ENCODE data around the gene SLIT1.

Gene SLIT1

GRCh38 chr10:96984541-96985131 is 201.1 kb downstream of the SLIT1 start:
- no peak for DNase-seq (ENCODE audit: low read depth in 2 of 2, low spot score in 1 of 2)

DNA sequence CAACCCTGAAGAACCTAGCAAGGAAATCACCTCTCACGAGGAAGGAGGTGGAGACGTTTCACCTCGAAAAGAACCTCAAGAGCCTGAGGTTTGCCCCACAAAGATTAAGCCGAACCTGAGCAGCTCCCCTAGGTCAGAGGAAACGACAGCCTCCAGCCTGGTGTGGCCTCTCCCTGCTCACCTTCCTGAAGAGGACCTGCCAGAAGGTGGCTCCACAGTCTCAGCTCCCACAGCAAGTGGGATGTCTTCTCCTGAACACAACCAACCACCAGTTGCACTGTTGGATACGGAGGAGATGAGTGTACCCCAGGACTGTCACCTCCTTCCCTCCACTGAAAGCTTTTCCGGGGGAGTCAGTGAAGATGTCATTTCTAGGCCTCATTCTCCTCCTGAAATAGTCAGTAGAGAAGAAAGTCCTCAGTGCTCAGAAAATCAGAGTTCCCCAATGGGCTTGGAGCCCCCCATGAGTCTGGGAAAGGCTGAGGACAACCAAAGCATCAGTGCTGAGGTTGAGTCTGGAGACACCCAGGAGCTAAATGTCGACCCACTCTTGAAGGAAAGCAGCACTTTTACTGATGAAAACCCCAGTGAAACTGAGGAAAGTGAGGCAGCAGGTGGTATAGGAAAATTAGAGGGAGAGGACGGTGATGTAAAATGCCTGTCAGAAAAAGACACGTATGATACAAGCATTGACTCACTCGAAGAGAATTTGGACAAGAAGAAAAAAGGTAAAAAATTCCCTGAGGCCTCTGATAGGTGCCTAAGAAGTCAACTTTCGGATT is 203.4 kb downstream of the SLIT1 start:
- no peak for DNase-seq (ENCODE audit: low read depth in 2 of 2, low spot score in 1 of 2)

GRCh38 chr10:96978621-96979154 is 207.1 kb downstream of the SLIT1 start:
- DNase-seq (ENCODE audit: low read depth in 2 of 2, low spot score in 1 of 2) = no peak

- no peak for DNase-seq (ENCODE audit: low read depth in 2 of 2, low spot score in 1 of 2)
Observed at GRCh38 chr10:96975136-96975535, 210.6 kb downstream of the SLIT1 start.

DNA sequence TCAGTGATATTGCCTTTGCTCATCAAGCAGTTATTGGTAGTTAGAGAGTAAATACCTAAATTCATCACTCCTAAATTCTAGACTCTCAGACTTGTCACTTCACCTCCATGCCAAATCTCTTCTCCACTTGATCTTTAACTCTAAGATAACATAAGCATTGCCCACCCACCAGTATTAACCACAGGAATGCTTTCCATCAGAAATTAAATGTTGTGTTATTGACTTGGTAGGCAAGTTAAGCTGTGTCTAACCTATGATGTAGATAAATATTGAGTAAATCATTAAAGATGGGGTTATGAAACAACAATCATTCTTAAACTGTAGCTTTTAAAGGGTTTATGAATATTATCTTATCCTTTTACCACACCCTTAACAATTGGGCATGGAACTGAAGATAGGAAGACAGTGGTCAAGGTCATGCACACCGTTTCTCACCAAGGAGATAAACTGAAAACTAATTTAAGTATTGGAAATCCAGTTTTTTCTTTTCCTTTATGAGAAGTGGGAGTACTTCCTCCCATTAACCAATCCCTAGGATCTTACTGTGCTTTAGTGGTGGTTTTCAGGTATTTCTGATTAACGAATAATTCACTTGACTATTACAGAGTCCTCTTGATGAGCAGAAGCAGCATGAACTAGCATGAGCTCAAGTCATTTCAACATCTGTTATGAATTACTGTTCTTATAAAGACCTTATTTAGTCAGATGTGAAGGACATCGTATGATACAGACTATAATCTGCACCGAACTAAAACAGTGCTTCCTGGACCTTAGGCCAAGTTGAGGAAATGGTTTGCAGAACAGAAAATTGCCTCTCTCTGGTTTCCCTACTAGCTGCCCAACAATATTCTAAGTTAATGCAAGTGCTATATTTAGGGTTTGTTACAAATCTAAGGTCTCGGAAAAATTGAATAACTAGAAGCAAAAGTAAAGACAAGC is 211.7 kb downstream of the SLIT1 start:
- no peak for DNase-seq (ENCODE audit: low read depth in 2 of 2, low spot score in 1 of 2)

- DNase-seq (ENCODE audit: low read depth in 2 of 2, low spot score in 1 of 2) = no peak
Observed at GRCh38 chr10:96972264-96972663, 213.5 kb downstream of the SLIT1 start.

- no peak for DNase-seq (ENCODE audit: low read depth in 2 of 2, low spot score in 1 of 2)
Observed at GRCh38 chr10:96971324-96971723, 214.4 kb downstream of the SLIT1 start.

DNA sequence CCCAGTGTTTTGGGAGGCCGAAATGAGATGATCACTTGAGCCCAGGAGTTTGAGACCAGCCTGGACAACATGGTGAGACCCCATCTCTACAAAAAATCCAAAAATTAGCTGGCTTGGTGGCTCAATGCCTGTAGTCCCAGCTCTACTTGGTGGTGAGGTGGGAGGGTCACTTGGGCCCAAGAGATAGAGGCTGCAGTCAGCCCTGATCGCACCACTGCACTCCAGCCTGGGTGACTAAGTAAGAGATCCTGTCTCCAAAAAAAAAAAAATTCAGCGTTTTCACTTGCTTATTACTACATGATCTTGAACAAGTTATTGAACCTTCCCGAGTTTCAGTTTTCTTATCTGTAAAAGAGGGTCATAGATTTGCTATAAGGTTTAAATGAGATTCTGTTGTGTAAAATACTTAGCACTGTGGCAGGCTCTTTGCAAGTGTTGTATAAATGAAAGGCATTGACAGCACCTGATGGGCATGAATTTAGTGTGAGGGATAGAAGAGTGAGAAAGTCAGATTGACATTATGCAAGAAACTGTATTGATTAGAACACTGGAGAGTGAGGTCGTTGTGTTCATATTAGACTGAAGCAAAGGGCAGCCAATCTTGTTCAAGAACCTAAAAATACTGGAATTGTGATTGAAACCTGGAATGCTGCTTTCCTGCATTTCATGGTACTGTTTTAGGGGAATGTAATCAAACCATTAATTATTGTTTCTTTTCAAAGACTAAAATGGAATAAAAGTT is 216.9 kb downstream of the SLIT1 start:
- DNase-seq (ENCODE audit: low read depth in 2 of 2, low spot score in 1 of 2) = no peak

- DNase-seq (ENCODE audit: low read depth in 2 of 2, low spot score in 1 of 2) = no peak
Observed at GRCh38 chr10:96967847-96968246, 217.9 kb downstream of the SLIT1 start.

GRCh38 chr10:96964131-96964530 is 221.6 kb downstream of the SLIT1 start:
- no peak for DNase-seq (ENCODE audit: low read depth in 2 of 2, low spot score in 1 of 2)

DNA sequence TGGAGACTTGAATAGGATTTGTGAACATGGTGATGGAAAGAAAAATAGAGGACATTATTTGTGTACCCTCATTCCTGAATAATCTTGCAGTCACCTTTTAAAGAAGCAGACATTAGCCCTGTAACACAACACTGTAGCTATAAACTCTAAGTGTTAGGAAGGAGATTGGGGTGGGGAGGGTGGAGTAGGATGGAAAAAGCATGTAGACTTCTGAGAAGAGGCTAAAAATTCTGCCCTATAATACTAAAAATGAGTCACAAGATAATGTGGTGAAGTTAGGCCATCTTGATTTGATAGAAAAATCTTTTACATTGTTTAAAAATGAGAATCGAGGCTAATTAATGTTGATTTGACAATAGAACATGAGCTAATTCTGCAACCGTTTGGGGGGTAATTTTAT is 224.9 kb downstream of the SLIT1 start:
- no peak for DNase-seq (ENCODE audit: low read depth in 2 of 2, low spot score in 1 of 2)

- DNase-seq (ENCODE audit: low read depth in 2 of 2, low spot score in 1 of 2) = no peak
Observed at GRCh38 chr10:96959733-96960132, 226.0 kb downstream of the SLIT1 start.

- DNase-seq (ENCODE audit: low read depth in 2 of 2, low spot score in 1 of 2) = no peak
Observed at GRCh38 chr10:96958071-96958470, 227.7 kb downstream of the SLIT1 start.

GRCh38 chr10:96955794-96956193 is 230.0 kb downstream of the SLIT1 start:
- no peak for DNase-seq (ENCODE audit: low read depth in 2 of 2, low spot score in 1 of 2)

GRCh38 chr10:96951954-96952353 is 233.8 kb downstream of the SLIT1 start:
- no peak for DNase-seq (ENCODE audit: low read depth in 2 of 2, low spot score in 1 of 2)

- DNase-seq (ENCODE audit: low read depth in 2 of 2, low spot score in 1 of 2) = no peak
Observed at GRCh38 chr10:96949039-96949683, 236.6 kb downstream of the SLIT1 start.

All from stimulated activated CD8-positive, alpha-beta memory T cell treated with anti-CD3 and anti-CD28 coated beads, Interleukin-4, amount 100 ng/mL, for 1 hour (primary cell).